Activated B cell treated with CpG ODN at 0.5 μM for 24 hours (primary cell): ENCODE measurements around the gene PIK3R3. TPM values are rescaled to one million over a fixed set of nuclear protein-coding genes. Genes with fewer than 3 reads are reported as not detected.

Experiments used
- ATAC-seq: fragments of 200-7000 bp; cut with Tn5 transposase; one replicate; pipeline ENCODE4 v1.10.0; 2021; ENCODE audit warnings: low read depth, mild to moderate bottlenecking, moderate library complexity
- CTCF ChIA-PET: fragments of 350-600 bp; sonication (Branson Sonifier 250); formaldehyde crosslinking; loops from one replicate; lab custom pipeline; 2021; ENCODE audit warnings: antibody characterized with exemption; lab: Charles Lee
- POLR2A ChIA-PET: fragments of 350-600 bp; sonication (Branson Sonifier 250); formaldehyde crosslinking; loops from one replicate; lab custom pipeline; 2021; ENCODE audit warnings: antibody characterized with exemption; lab: Charles Lee
- DNase-seq: peaks from one replicate; pipeline ENCODE4 v3.0.0; 2022
- H3K27ac Mint-ChIP-seq: one replicate; pipeline ENCODE4 v1.8.0; 2020; ENCODE audit warnings: mixed read lengths
- H3K27me3 Mint-ChIP-seq: one replicate; pipeline ENCODE4 v1.8.0; 2021; ENCODE audit warnings: mixed read lengths
- H3K36me3 Mint-ChIP-seq: one replicate; pipeline ENCODE4 v1.8.0; 2021; ENCODE audit warnings: low read depth, mixed read lengths
- H3K4me1 Mint-ChIP-seq: one replicate; pipeline ENCODE4 v1.8.0; 2021; ENCODE audit warnings: mixed read lengths
- H3K4me3 Mint-ChIP-seq: one replicate; pipeline ENCODE4 v1.8.0; 2020; ENCODE audit warnings: mild to moderate bottlenecking, mixed read lengths
- H3K9me3 Mint-ChIP-seq: one replicate; pipeline ENCODE4 v1.8.0; 2020; ENCODE audit warnings: mixed read lengths
- intact Hi-C: fragments of 100-400 bp; cut with micrococcal nuclease; formaldehyde crosslinking; loops from one replicate; pipeline ENCODE4 v1.15.1; 2024
- total RNA-seq: library from RNA; stranded (reverse); gene quantifications from 2 replicates; pipeline ENCODE4 v1.2.3, GENCODE V29; 2022
- TF ChIP-seq, protein P1 (sequence below): fragments of 200-600 bp; IDR thresholded peaks from one replicate; pipeline ENCODE4 v1.8.0; 2022; ENCODE audit warnings: antibody characterized with exemption, mild to moderate bottlenecking

The PIK3R3 gene
- total RNA-seq, 1 donor from 2014 or later, result 1.3 TPM

DNA sequence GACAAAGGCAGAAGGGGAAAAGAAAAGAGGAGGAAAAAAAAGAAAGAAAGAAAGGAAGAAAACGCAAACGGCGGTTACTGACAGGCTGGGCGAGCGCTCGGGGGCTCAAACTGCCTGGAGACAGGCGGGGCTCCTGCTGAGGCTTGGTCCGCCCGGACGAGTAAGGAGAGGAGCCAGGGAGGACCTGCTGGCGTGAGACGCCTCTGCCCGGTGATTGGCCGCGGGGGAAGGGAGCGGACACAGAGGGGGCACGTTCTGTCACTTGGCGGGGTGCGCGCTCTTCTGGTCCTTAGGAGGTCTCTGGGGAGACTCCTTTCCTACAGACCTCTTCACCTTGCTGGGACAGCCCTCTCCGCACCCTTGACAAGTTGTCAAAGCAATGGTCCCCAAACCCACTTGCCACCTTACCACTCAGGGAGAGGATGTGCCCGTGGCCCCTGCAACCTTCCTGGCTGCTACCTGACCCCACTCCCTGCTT is 791 bp upstream of the PIK3R3 start:
- intact Hi-C loops, result loop anchor here (1.0 to 5.0 kb wide), 2 partner anchors 44 to 446 kb away; partner anchors contain the start of genes P3R3URF and TSPAN1
- CTCF ChIA-PET, result no interaction called here
- peaks cover 30% of the 10 kb centered on the region for H3K27me3 Mint-ChIP-seq
- ATAC-seq (peak; percentile 51), DNase-seq (no peak)
- peaks cover 8% of the 10 kb centered on the region for H3K36me3 Mint-ChIP-seq
- TF ChIP-seq, protein P1, sequence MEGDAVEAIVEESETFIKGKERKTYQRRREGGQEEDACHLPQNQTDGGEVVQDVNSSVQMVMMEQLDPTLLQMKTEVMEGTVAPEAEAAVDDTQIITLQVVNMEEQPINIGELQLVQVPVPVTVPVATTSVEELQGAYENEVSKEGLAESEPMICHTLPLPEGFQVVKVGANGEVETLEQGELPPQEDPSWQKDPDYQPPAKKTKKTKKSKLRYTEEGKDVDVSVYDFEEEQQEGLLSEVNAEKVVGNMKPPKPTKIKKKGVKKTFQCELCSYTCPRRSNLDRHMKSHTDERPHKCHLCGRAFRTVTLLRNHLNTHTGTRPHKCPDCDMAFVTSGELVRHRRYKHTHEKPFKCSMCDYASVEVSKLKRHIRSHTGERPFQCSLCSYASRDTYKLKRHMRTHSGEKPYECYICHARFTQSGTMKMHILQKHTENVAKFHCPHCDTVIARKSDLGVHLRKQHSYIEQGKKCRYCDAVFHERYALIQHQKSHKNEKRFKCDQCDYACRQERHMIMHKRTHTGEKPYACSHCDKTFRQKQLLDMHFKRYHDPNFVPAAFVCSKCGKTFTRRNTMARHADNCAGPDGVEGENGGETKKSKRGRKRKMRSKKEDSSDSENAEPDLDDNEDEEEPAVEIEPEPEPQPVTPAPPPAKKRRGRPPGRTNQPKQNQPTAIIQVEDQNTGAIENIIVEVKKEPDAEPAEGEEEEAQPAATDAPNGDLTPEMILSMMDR, result no peak
- H3K4me1 Mint-ChIP-seq, result peaks cover 25% of the 10 kb centered on the region
- no peaks in the 10 kb centered on the region for H3K9me3 Mint-ChIP-seq
- POLR2A ChIA-PET, result interaction anchor here (1.6 kb wide), 1 partner anchor 34 kb away, joined by 3 read pairs; no protein-coding TSS in a partner anchor
- peak overlapping the region; percentile 93 for H3K4me3 Mint-ChIP-seq
- peak overlapping the region; percentile 83 for H3K27ac Mint-ChIP-seq

DNA sequence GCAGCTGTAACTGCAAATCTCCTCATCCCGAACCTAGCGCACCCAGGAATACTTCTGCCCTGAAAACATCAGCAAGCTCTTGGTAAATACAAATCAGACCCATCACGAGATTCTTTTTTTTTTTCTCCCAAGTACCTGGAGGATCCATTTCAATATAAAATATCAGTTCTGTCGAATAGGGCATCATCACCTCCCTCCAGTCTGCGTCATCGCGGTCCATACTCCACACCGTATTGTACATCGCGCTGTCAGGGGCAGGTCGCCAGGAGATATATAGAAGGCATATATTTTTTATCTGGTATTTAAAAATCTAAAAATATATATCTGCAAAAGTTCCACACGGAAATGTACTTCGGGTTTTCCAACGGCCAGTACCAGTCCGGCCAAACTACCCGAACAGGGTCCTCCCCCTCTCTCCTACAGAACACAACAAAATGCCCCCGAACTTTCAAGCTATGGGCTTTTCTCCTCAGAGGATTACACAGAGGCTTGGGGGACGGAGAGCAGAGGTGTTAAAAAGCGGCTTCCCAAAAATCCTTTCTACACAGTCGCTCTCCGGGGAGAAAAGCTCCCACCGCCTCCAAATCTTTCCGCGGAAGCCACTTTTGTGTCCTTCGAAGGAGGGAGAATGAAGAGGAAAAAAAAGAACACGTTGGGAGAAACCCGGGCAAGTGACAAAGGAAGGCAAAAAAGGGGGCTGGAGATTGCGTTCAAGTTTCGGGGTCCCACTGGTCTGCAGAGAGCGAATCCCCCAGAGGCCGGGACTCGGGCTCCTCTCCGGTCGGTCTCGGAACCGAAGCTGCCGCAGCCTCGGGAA is 509 bp downstream of the PIK3R3 start:
- no peak for ATAC-seq
- intact Hi-C loops, result loop anchor here (1.0 to 5.0 kb wide), 2 partner anchors 45 to 89 kb away; partner anchors contain the start of genes P3R3URF and TSPAN1
- Mint-ChIP-seq H3K27ac (peak overlapping the region; percentile 50), H3K36me3 (peaks cover 8% of the 10 kb centered on the region), H3K27me3 (peaks cover 33% of the 10 kb centered on the region), H3K4me1 (peaks cover 25% of the 10 kb centered on the region), H3K4me3 (peak overlapping the region; percentile 93), H3K9me3 (no peaks in the 10 kb centered on the region)
- ChIA-PET CTCF (interaction anchor here (0.6 kb wide), 1 partner anchor 152 kb away, joined by 3 read pairs; no protein-coding TSS in a partner anchor), POLR2A (interaction anchor here (0.6 to 1.6 kb wide), 7 partner anchors 17 to 1305 kb away, joined by 3 to 5 read pairs (median 3); no protein-coding TSS in a partner anchor)
- TF ChIP-seq, protein P1, result no peak
- DNase-seq, result peak; percentile 15

DNA sequence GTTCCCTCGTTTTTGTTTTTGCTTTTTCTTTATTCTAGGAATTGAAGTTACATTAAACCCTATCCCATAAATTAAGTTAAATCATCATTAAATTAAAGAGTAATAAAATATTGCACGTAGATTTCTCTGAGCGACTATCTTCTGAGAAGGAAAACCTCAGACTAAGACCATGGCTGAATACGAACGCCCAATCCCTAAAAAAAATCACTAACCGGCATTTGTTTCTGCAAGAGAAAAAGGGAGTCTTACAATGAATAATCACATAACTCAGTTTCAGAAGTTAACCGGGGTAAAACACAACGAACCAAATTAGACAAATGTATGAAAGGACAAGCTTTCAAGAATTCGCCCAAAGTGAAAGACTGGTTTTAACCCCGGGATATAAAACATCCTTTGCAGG is 1.3 kb downstream of the PIK3R3 start:
- ChIA-PET POLR2A (interaction anchor here (0.6 to 0.7 kb wide), 3 partner anchors 53 to 451 kb away, joined by 3 to 5 read pairs (median 3); no protein-coding TSS in a partner anchor), CTCF (interaction anchor here (0.6 kb wide), 1 partner anchor 151 kb away, joined by 3 read pairs; no protein-coding TSS in a partner anchor)
- ATAC-seq, result no peak
- no peak for DNase-seq
- H3K4me3 Mint-ChIP-seq, result peak overlapping the region; percentile 93
- intact Hi-C loops, result loop anchor here (5.0 kb wide), 1 partner anchor 46 kb away; the partner anchor contains the start of genes P3R3URF and TSPAN1
- no peak overlapping the region for H3K27ac Mint-ChIP-seq
- H3K9me3 Mint-ChIP-seq, result no peaks in the 10 kb centered on the region
- TF ChIP-seq, protein P1, result no peak
- peaks cover 30% of the 10 kb centered on the region for H3K27me3 Mint-ChIP-seq
- H3K4me1 Mint-ChIP-seq, result peaks cover 25% of the 10 kb centered on the region
- H3K36me3 Mint-ChIP-seq, result peaks cover 8% of the 10 kb centered on the region

DNA sequence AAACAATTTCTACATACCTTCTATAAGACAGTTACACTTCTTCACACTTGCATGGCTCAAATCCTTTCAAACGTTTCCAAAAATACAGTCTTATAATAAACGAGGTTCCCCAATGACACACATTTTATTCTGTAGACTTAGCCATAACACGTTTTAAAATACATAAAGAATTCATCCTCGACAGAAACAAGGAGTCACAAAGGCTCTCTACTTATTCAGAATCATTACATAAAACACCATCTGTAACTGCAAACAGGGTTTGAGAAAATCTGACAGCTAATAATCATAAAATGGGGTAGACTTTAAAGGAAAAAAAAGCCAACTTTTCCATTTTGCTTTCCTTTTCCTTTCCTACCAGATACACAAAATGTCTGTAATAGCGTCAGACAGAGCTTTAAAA is 1.8 kb downstream of the PIK3R3 start:
- H3K36me3 Mint-ChIP-seq, result peaks cover 8% of the 10 kb centered on the region
- H3K27me3 Mint-ChIP-seq, result peaks cover 29% of the 10 kb centered on the region
- ATAC-seq (no peak), DNase-seq (no peak)
- no peak overlapping the region for H3K27ac Mint-ChIP-seq
- ChIA-PET CTCF (no interaction called here), POLR2A (no interaction called here)
- no peaks in the 10 kb centered on the region for H3K9me3 Mint-ChIP-seq
- intact Hi-C loops, result loop anchor here (5.0 kb wide), 1 partner anchor 47 kb away; the partner anchor contains the start of genes P3R3URF and TSPAN1
- H3K4me1 Mint-ChIP-seq, result peaks cover 25% of the 10 kb centered on the region
- TF ChIP-seq, protein P1, result no peak
- H3K4me3 Mint-ChIP-seq, result no peak overlapping the region

DNA sequence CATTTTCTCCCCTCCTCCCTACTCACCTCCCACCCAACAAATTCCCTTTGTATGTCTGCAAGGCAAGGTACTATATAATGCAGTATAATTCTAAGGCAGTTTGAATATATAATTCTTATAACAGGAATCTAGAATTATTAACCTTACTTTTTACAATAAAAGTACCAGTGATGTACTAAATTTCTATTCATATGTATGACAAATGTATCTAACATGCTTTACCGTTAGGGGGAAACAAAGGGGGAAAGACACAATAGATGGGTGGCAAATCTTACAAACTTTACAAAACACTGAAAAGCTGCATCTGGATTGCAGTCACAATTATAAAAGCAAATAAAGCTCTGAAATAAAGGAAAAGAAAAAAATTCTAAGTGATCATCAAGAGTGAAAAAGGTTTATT is 2.3 kb downstream of the PIK3R3 start:
- peaks cover 25% of the 10 kb centered on the region for H3K4me1 Mint-ChIP-seq
- H3K9me3 Mint-ChIP-seq, result no peaks in the 10 kb centered on the region
- DNase-seq, result no peak
- no peak overlapping the region for H3K4me3 Mint-ChIP-seq
- ChIA-PET CTCF (no interaction called here), POLR2A (no interaction called here)
- H3K36me3 Mint-ChIP-seq, result peaks cover 8% of the 10 kb centered on the region
- peaks cover 29% of the 10 kb centered on the region for H3K27me3 Mint-ChIP-seq
- TF ChIP-seq, protein P1, result no peak
- intact Hi-C loops, result loop anchor here (5.0 kb wide), 1 partner anchor 47 kb away; the partner anchor contains the start of genes P3R3URF and TSPAN1
- ATAC-seq, result no peak
- H3K27ac Mint-ChIP-seq, result no peak overlapping the region
